ENCODE results near the gene STPG3. TPM values are rescaled to one million over a fixed set of nuclear protein-coding genes. Genes with fewer than 3 reads are reported as not detected.

STPG3 gene
- total and polyA plus RNA-seq, 9 of the 15 experiments (the other 6 are each of a cell fraction or from before 2014, with no cell fraction given) = not detected

- peak overlapping the region; percentile 50; the same call in 1 of the 2 replicates for H3K4me2 ChIP-seq (ENCODE audit: insufficient read depth, low read length)
- BruUV-seq (replicated peaks) = no TSS peak
- 22% methylated on average over 10 of the region's 18 CpGs for WGBS (ENCODE audit: insufficient coverage, low coverage, missing lambda C conversion rate)
Measured at GRCh38 chr9:137227853-137228505, 23.1 kb upstream of the STPG3 start.

More at GRCh38 chr9:137227853-137228505, 23.1 kb upstream of the STPG3 start:
- CTCF ChIA-PET (ENCODE audit: low intra/inter-chr PET ratio) = interaction anchor here (0.9 to 2.6 kb wide), 3 partner anchors 39 to 179 kb away, joined by 4 to 19 read pairs (median 5); partner anchors contain the start of genes ANAPC2 and SSNA1
- no peaks in the 10 kb centered on the region for H3K36me3 ChIP-seq (ENCODE audit: control insufficient read depth, insufficient read depth, low read length)
- POLR2A ChIA-PET = interaction anchor here (0.6 to 1.9 kb wide), 5 partner anchors 13 to 207 kb away, joined by 3 to 6 read pairs (median 3); partner anchors contain the start of genes ANAPC2, MAN1B1 and SSNA1
- no peaks in the 10 kb centered on the region for H3K27me3 ChIP-seq (ENCODE audit: control insufficient read depth in 2 of 2, insufficient read depth in 2 of 2, low read length in 2 of 2)
- H3K9me3 ChIP-seq (replicated peaks; ENCODE audit: control insufficient read depth, insufficient read depth, low read depth, low read length) = no peaks in the 10 kb centered on the region
- H3K9ac ChIP-seq (ENCODE audit: insufficient read depth in 1 of 2, low read depth in 2 of 2, low read length in 2 of 2) = peak overlapping the region in 1 of 2 experiments; percentile 74; a peak in 2 of 4 replicates
- H4K20me1 ChIP-seq (replicated peaks; ENCODE audit: control insufficient read depth, insufficient read depth, low read length) = no peaks in the 10 kb centered on the region
- in situ Hi-C loops (cut with MboI) = loop anchor here (5.0 to 25.0 kb wide), 3 partner anchors 41 to 441 kb away; partner anchors contain the start of genes ANAPC2, CCDC183, SSNA1 and TMEM141
- TF ChIP-seq ZFX (CRISPR knock-in tag; IDR thresholded peaks at IDR 0.05) (peak; percentile 17; the same call in 1 of the 2 replicates), PCBP1 (IDR thresholded peaks at IDR 0.05; ENCODE audit: low read depth, low read length, poor library complexity, severe bottlenecking) (peak; percentile 70), VEZF1 (CRISPR knock-in tag; IDR thresholded peaks at IDR 0.05) (0 out of 2 replicates have a peak, but pooled peaks have one; percentile 32), NFATC3 (IDR thresholded peaks at IDR 0.05) (no peak), FIP1L1 (IDR thresholded peaks at IDR 0.05; ENCODE audit: low read depth, low read length, poor library complexity, severe bottlenecking) (peak; percentile 33), SP1 (CRISPR knock-in tag; IDR thresholded peaks at IDR 0.05) (0 out of 2 replicates have a peak, but pooled peaks have one; percentile 1), HNRNPL (IDR thresholded peaks at IDR 0.05; ENCODE audit: low read depth, low read length) (peak; percentile 61; the same call in 1 of the 2 replicates), ZNF830 (CRISPR knock-in tag; IDR thresholded peaks at IDR 0.05) (no peak), ESRRA (IDR thresholded peaks at IDR 0.05; ENCODE audit: borderline replicate concordance, low read depth) (0 out of 2 replicates have a peak, but pooled peaks have one; percentile 1), ZNF436 (CRISPR knock-in tag; IDR thresholded peaks at IDR 0.05) (no peak), SIX5 (IDR thresholded peaks at IDR 0.05; ENCODE audit: borderline replicate concordance in 1 of 2, insufficient read depth in 1 of 2, low read depth in 1 of 2, low read length in 2 of 2) (no peak), NONO (IDR thresholded peaks at IDR 0.05; ENCODE audit: low read depth in 2 of 2, low read length in 1 of 2) (no peak)
- no peaks in the 10 kb centered on the region for H3K9me1 ChIP-seq (ENCODE audit: control insufficient read depth, insufficient read depth, low read length)
- ATAC-seq = no peak
- no peak for FAIRE-seq
- DNase-seq (ENCODE audit: extremely low read depth in 1 of 4, low spot score in 3 of 4) = peak in 2 of 4 experiments; percentile 12 to 46
- peaks cover 15 to 97% of the 10 kb centered on the region in 2 experiments for H3K4me1 ChIP-seq (replicated peaks in 1 of 2; ENCODE audit: control insufficient read depth in 2 of 2, insufficient read depth in 2 of 2, low read length in 2 of 2)
- intact Hi-C loops (cut with micrococcal nuclease) = loop anchor here (1.0 to 2.0 kb wide), 3 partner anchors 40 to 177 kb away; partner anchors contain the start of genes ANAPC2 and SSNA1
- H2AFZ ChIP-seq (ENCODE audit: low read depth, low read length) = no peak overlapping the region
- H3K79me2 ChIP-seq (ENCODE audit: control insufficient read depth, insufficient read depth, low read length) = no peaks in the 10 kb centered on the region
- no peak overlapping the region for H3K4me3 ChIP-seq
- no peak overlapping the region for H3K27ac ChIP-seq (ENCODE audit: extremely low read depth, low read depth, low read length)
